Cardiac muscle cell (in vitro differentiated cells and primary cell): ENCODE data around the gene SLF2. TPM values are rescaled to one million over a fixed set of nuclear protein-coding genes. Genes with fewer than 3 reads are reported as not detected.

Experiments
- DNase-seq, 2 donors: peaks; one replicate each; pipeline versions ENCODE4 v3.0.0 to v3.0.0-alpha.2; 2010 to 2017; ENCODE audit warnings: low read depth in 1 of 2, low spot score in 1 of 2
- H3K27ac ChIP-seq: fragments of 200-600 bp; sonication (generic); 2 replicates; pipeline ENCODE4 v1.5.1; 2016
- H3K27me3 ChIP-seq: fragments of 200-600 bp; sonication (generic); 2 replicates; pipeline ENCODE4 v1.6.0; 2016; ENCODE audit warnings: control low read depth
- H3K36me3 ChIP-seq: fragments of 200-600 bp; sonication (generic); 2 replicates; pipeline ENCODE4 v1.5.1; 2016; ENCODE audit warnings: control low read depth
- H3K4me1 ChIP-seq: fragments of 200-600 bp; sonication (generic); 2 replicates; pipeline ENCODE4 v1.8.1; 2017; ENCODE audit warnings: low read depth, mild to moderate bottlenecking, mixed run types
- H3K4me3 ChIP-seq: fragments of 200-600 bp; sonication (generic); 2 replicates; pipeline ENCODE4 v1.5.1; 2016; ENCODE audit warnings: mild to moderate bottlenecking
- H3K9me3 ChIP-seq: fragments of 200-600 bp; sonication (generic); 2 replicates; pipeline ENCODE4 v1.5.1; 2017; ENCODE audit warnings: low read depth, mild to moderate bottlenecking, control low read depth
- CTCF ChIP-seq: IDR thresholded peaks from 2 replicates; pipeline ENCODE4 v1.5.1; 2012; ENCODE audit warnings: low read depth, mild to moderate bottlenecking, low read length
- polyA plus RNA-seq: library from polyadenylated mRNA; unstranded; fragments of >200 nt; fragmentation: Nextera tagmentation; extraction: Ambion mirVana; gene quantifications from 2 replicates; pipeline ENCODE4 v1.2.1, GENCODE V29; 2016
- total RNA-seq: library from RNA; depleted of rRNA; stranded (reverse); fragments of >200 nt; gene quantifications from 2 replicates; pipeline ENCODE4 v1.2.3, GENCODE V29; 2016

The SLF2 gene
- total and polyA plus RNA-seq, 2 experiments from 2014 or later, result 33.7 to 37.8 TPM

- Histone ChIP-seq H3K4me1 (peaks cover under 1% of the 10 kb centered on the region), H3K36me3 (peaks cover 15% of the 10 kb centered on the region), H3K4me3 (no peak overlapping the region), H3K9me3 (no peaks in the 10 kb centered on the region), H3K27ac (no peak overlapping the region), H3K27me3 (no peaks in the 10 kb centered on the region)
- TF ChIP-seq CTCF, result no peak
- DNase-seq, result no peak
Observed at GRCh38 chr10:100981178-100981772, 68.5 kb downstream of the SLF2 start.

GRCh38 chr10:100982916-100983830, 70.4 kb downstream of the SLF2 start:
- Histone ChIP-seq H3K36me3 (peaks cover 15% of the 10 kb centered on the region), H3K27ac (no peak overlapping the region), H3K27me3 (no peaks in the 10 kb centered on the region), H3K9me3 (no peaks in the 10 kb centered on the region), H3K4me3 (no peak overlapping the region), H3K4me1 (peaks cover 6% of the 10 kb centered on the region)
- no peak for TF ChIP-seq CTCF
- no peak for DNase-seq

GRCh38 chr10:100983868-100984671, 71.3 kb downstream of the SLF2 start:
- Histone ChIP-seq H3K27ac (no peak overlapping the region), H3K4me1 (peaks cover 7% of the 10 kb centered on the region), H3K36me3 (peaks cover 13% of the 10 kb centered on the region), H3K9me3 (no peaks in the 10 kb centered on the region), H3K4me3 (no peak overlapping the region), H3K27me3 (no peaks in the 10 kb centered on the region)
- DNase-seq, result no peak
- no peak for TF ChIP-seq CTCF

GRCh38 chr10:100984672-100985177, 72.0 kb downstream of the SLF2 start:
- Histone ChIP-seq H3K4me3 (no peak overlapping the region), H3K27me3 (no peaks in the 10 kb centered on the region), H3K9me3 (no peaks in the 10 kb centered on the region), H3K36me3 (peaks cover 11% of the 10 kb centered on the region), H3K4me1 (peaks cover 7% of the 10 kb centered on the region), H3K27ac (no peak overlapping the region)
- peak in 1 of 2 donors; percentile 14 for DNase-seq
- TF ChIP-seq CTCF, result no peak

- H3K4me3 ChIP-seq, result no peak overlapping the region
- no peak overlapping the region for H3K27ac ChIP-seq
- peaks cover 11% of the 10 kb centered on the region for H3K36me3 ChIP-seq
- H3K9me3 ChIP-seq, result no peaks in the 10 kb centered on the region
- H3K27me3 ChIP-seq, result no peaks in the 10 kb centered on the region
- TF ChIP-seq CTCF, result no peak
- peaks cover 7% of the 10 kb centered on the region for H3K4me1 ChIP-seq
- no peak for DNase-seq
Observed at GRCh38 chr10:100985336-100985735, 72.6 kb downstream of the SLF2 start.
